GM18526 (cell line): Measurements from ENCODE around the gene HS3ST6.

ENCODE experiments used
- POLR2A ChIP-seq: IDR thresholded peaks from 3 replicates; pipeline ENCODE4 v1.6.1; 2011; ENCODE audit not compliant: insufficient read length; ENCODE audit errors: extremely low read depth

The HS3ST6 gene

GRCh38 chr16:1949507-1949906 lies 31.3 kb upstream of the HS3ST6 start:
- TF ChIP-seq POLR2A, result no peak

- TF ChIP-seq POLR2A, result no peak
Measured at GRCh38 chr16:1947369-1947670, 29.1 kb upstream of the HS3ST6 start.

- no peak for TF ChIP-seq POLR2A
Measured at GRCh38 chr16:1946495-1947368, 28.5 kb upstream of the HS3ST6 start.

- TF ChIP-seq POLR2A, result no peak
Measured at GRCh38 chr16:1945559-1946391, 27.6 kb upstream of the HS3ST6 start.

- no peak for TF ChIP-seq POLR2A
Measured at GRCh38 chr16:1944612-1945199, 26.5 kb upstream of the HS3ST6 start.

- TF ChIP-seq POLR2A, result peak; percentile 86
Measured at GRCh38 chr16:1942810-1943726, 24.9 kb upstream of the HS3ST6 start, which contains the start of gene MSRB1. TSS of gene MSRB1 (minus strand) at chr16:1943199. CDS start at chr16:1943156, 43 bp downstream.

GRCh38 chr16:1942047-1942809 lies 24.0 kb upstream of the HS3ST6 start:
- TF ChIP-seq POLR2A, result no peak

GRCh38 chr16:1941162-1942046 lies 23.2 kb upstream of the HS3ST6 start:
- no peak for TF ChIP-seq POLR2A

- no peak for TF ChIP-seq POLR2A
Measured at GRCh38 chr16:1940273-1941161, 22.3 kb upstream of the HS3ST6 start.

- TF ChIP-seq POLR2A, result no peak
Measured at GRCh38 chr16:1938910-1939309, 20.7 kb upstream of the HS3ST6 start.

- no peak for TF ChIP-seq POLR2A
Measured at GRCh38 chr16:1938316-1938715, 20.1 kb upstream of the HS3ST6 start.

- no peak for TF ChIP-seq POLR2A
Measured at GRCh38 chr16:1936945-1937479, 18.8 kb upstream of the HS3ST6 start.

GRCh38 chr16:1933097-1933661 lies 15.0 kb upstream of the HS3ST6 start:
- TF ChIP-seq POLR2A, result no peak
